Spleen (tissue), 11 donors: ENCODE data around the gene MBLAC1. TPM values are rescaled to one million over a fixed set of nuclear protein-coding genes. Genes with fewer than 3 reads are reported as not detected.

Experiments
- DNase-seq: peaks from one replicate; pipeline ENCODE4 v3.0.0-alpha.2; 2020
- H3K27ac ChIP-seq, 8 donors: fragments of 200-600 bp; sonication (generic) in 7 of 8; 1 replicate in 4 of 8; 2 replicates in 4 of 8; pipeline versions ENCODE4 v1.5.0 to v1.8.0; 2016 to 2021; ENCODE audit warnings: inconsistent platforms in 4 of 8, mild to moderate bottlenecking in 4 of 8, moderate library complexity in 1 of 8
- H3K27me3 ChIP-seq, 7 donors: fragments of 200-600 bp; sonication (generic) in 6 of 7; replicated peaks in 1 of 7; 1 replicate in 4 of 7; 2 replicates in 3 of 7; pipeline versions ENCODE4 v1.5.0 to v1.8.0; 2016 to 2021; ENCODE audit warnings: inconsistent platforms in 3 of 7, mild to moderate bottlenecking in 1 of 7
- H3K36me3 ChIP-seq, 6 donors: fragments of 200-600 bp; sonication (generic) in 5 of 6; 1 replicate in 4 of 6; 2 replicates in 2 of 6; pipeline versions ENCODE4 v1.5.0 to v1.8.0; 2016 to 2021; ENCODE audit warnings: inconsistent platforms in 2 of 6
- H3K4me1 ChIP-seq, 6 donors: fragments of 200-600 bp; sonication (generic) in 5 of 6; 1 replicate in 3 of 6; 2 replicates in 3 of 6; pipeline versions ENCODE4 v1.5.0 to v1.8.0; 2016 to 2021; ENCODE audit warnings: inconsistent platforms in 3 of 6
- H3K4me3 ChIP-seq, 8 donors: fragments of 200-600 bp; sonication (generic) in 7 of 8; 1 replicate in 4 of 8; 2 replicates in 4 of 8; pipeline versions ENCODE4 v1.5.0 to v1.8.0; 2016 to 2021; ENCODE audit warnings: inconsistent platforms in 4 of 8, mild to moderate bottlenecking in 4 of 8, moderate library complexity in 2 of 8
- H3K9me3 ChIP-seq, 8 donors: fragments of 200-600 bp; sonication (generic) in 7 of 8; 1 replicate in 4 of 8; 2 replicates in 4 of 8; pipeline versions ENCODE4 v1.5.0 to v1.8.0; 2016 to 2021; ENCODE audit warnings: inconsistent platforms in 4 of 8
- CTCF ChIP-seq, 11 experiments: fragments of 200-600 bp in 7 of 11; fragments of 450-650 bp in 4 of 11; sonication (generic) in 4 of 11; IDR thresholded peaks in 8 of 11; conservative IDR thresholded peaks in 3 of 11; 1 replicate in 7 of 11; 2 replicates in 4 of 11; pipeline versions ENCODE4 v1.4.0 to v1.8.0; 2016 to 2021; ENCODE audit warnings: antibody characterized with exemption in 11 of 11, inconsistent platforms in 4 of 11, mild to moderate bottlenecking in 1 of 11
- POLR2A ChIP-seq, 3 donors: fragments of 450-650 bp; IDR thresholded peaks; one replicate each; pipeline ENCODE4 v1.5.1; 2017; ENCODE audit warnings: antibody characterized with exemption in 3 of 3, mild to moderate bottlenecking in 1 of 3
- POLR2AphosphoS5 ChIP-seq, 3 donors: sonication (generic); formaldehyde crosslinking; IDR thresholded peaks; one replicate each; pipeline ENCODE4 v1.5.1; 2017; ENCODE audit warnings: antibody characterized with exemption in 3 of 3
- WGBS, 5 donors: extraction: QIAGEN DNeasy Blood & Tissue Kit in 3 of 5; methylation state at CpG; one replicate each; pipeline versions ENCODE4 v1.1.5 to v1.1.7; 2013 to 2018; 5-methylcytosine and 5-hydroxymethylcytosine counted together
- intact Hi-C: fragments of 100-400 bp; cut with DNase I; formaldehyde crosslinking; loops from one replicate; pipeline ENCODE4 v1.15.0; 2023; ENCODE audit warnings: low total_unique reads
- polyA plus RNA-seq, 3 donors: library from polyadenylated mRNA; stranded (reverse); fragments of 200-250 nt; gene quantifications; one replicate each; pipeline ENCODE4 v1.2.1, GENCODE V29; 2013
- total RNA-seq, 7 donors: library from RNA; depleted of rRNA in 3 of 7; stranded (reverse); fragments of >200 nt in 3 of 7; fragmentation: NEBNext Ultra II Directional in 4 of 7; extraction: Animal tissue kit (Norgen Biotek cat#: 25700) in 4 of 7; gene quantifications; one replicate each; pipeline versions ENCODE4 v1.1.0 to v1.2.1, GENCODE V29; 2016 to 2021
- donor health status: healthy with polysubstance abuse.
- donor health status: DM: no; HTN: no; CAD: no; lungs with moderate emphysema.
- donor health status: DM: no; HTN: no; CAD: no.
- donor health status: Bipolar disorder and iron deficiency.
- donor health status: healthy.
- donor health status: DM: no; HTN: no; CAD: no.
- donor health status: DM: yes; HTN: yes; CAD: no.

MBLAC1 gene
- total and polyA plus RNA-seq, 10 donors, result 1.7 to 4.4 (median 2.2) TPM

GRCh38 chr7:100166970-100167911, 40.5 kb downstream of the MBLAC1 start:
- peak in 1 of 3 donors; percentile 18 for TF ChIP-seq POLR2AphosphoS5 (IDR thresholded peaks at IDR 0.05)
- no peak for TF ChIP-seq CTCF (IDR thresholded peaks at IDR 0.05 in 8 of 11, conservative IDR thresholded peaks at IDR 0.05 in 3 of 11)
- H3K4me3 ChIP-seq, result peak overlapping the region in 2 of 8 donors; percentile 40 to 61
- intact Hi-C loops, result no loop called here
- no peaks in the 10 kb centered on the region for H3K9me3 ChIP-seq
- no peaks in the 10 kb centered on the region for H3K36me3 ChIP-seq
- H3K4me1 ChIP-seq, result peaks cover 19 to 75% (median 41%) of the 10 kb centered on the region in 6 donors
- peaks cover 0 to 72% (median 37%) of the 10 kb centered on the region in 7 donors for H3K27me3 ChIP-seq
- peak; percentile 56 for DNase-seq
- H3K27ac ChIP-seq, result peak overlapping the region in 2 of 8 donors; percentile 28 to 71
- 21 to 35% (median 27%) methylated on average over 14 of the region's 14 CpGs for WGBS, 5 donors

GRCh38 chr7:100167912-100168323, 41.2 kb downstream of the MBLAC1 start:
- Histone ChIP-seq H3K27me3 (peaks cover 0 to 77% (median 37%) of the 10 kb centered on the region in 7 donors), H3K4me1 (peaks cover 19 to 73% (median 41%) of the 10 kb centered on the region in 6 donors), H3K36me3 (no peaks in the 10 kb centered on the region), H3K4me3 (peak overlapping the region in 7 of 8 donors; percentile 8 to 61 (median 29)), H3K9me3 (no peaks in the 10 kb centered on the region), H3K27ac (peak overlapping the region in 6 of 8 donors; percentile 32 to 71 (median 62))
- TF ChIP-seq POLR2A (IDR thresholded peaks at IDR 0.05) (no peak), POLR2AphosphoS5 (IDR thresholded peaks at IDR 0.05) (no peak), CTCF (IDR thresholded peaks at IDR 0.05 in 8 of 11, conservative IDR thresholded peaks at IDR 0.05 in 3 of 11) (no peak)
- peak; percentile 52 for DNase-seq
- intact Hi-C loops, result no loop called here
- 2 to 5% (median 3%) methylated on average over 11 of the region's 11 CpGs for WGBS, 5 donors

- peak overlapping the region in 4 of 8 donors; percentile 41 to 71 (median 64) for H3K27ac ChIP-seq
- peak; percentile 60 for DNase-seq
- no peak for TF ChIP-seq POLR2AphosphoS5 (IDR thresholded peaks at IDR 0.05)
- TF ChIP-seq CTCF (IDR thresholded peaks at IDR 0.05 in 8 of 11, conservative IDR thresholded peaks at IDR 0.05 in 3 of 11), result no peak
- H3K9me3 ChIP-seq, result no peaks in the 10 kb centered on the region
- intact Hi-C loops, result no loop called here
- peaks cover 19 to 62% (median 41%) of the 10 kb centered on the region in 6 donors for H3K4me1 ChIP-seq
- H3K27me3 ChIP-seq, result peaks cover 0 to 76% (median 37%) of the 10 kb centered on the region in 7 donors
- H3K36me3 ChIP-seq, result no peaks in the 10 kb centered on the region
- H3K4me3 ChIP-seq, result no peak overlapping the region
- 69 to 84% (median 82%) methylated on average over 11 of the region's 11 CpGs for WGBS, 5 donors
These were observed 42.5 kb downstream of the MBLAC1 start for GRCh38 chr7:100169147-100169850.
